ENCODE data around the gene NEXN.

Gene NEXN

GRCh38 chr1:77888081-77888780 lies at the start of gene NEXN:
Gene NEXN (plus strand): TSS chr1:77888624. CDS start chr1:77916107, 27,483 bp downstream.
- DNase-seq (ENCODE audit: low read depth): no peak

GRCh38 chr1:77841574-77841973 lies 46.9 kb upstream of the NEXN start:
- no peak for DNase-seq (ENCODE audit: low read depth)

DNA sequence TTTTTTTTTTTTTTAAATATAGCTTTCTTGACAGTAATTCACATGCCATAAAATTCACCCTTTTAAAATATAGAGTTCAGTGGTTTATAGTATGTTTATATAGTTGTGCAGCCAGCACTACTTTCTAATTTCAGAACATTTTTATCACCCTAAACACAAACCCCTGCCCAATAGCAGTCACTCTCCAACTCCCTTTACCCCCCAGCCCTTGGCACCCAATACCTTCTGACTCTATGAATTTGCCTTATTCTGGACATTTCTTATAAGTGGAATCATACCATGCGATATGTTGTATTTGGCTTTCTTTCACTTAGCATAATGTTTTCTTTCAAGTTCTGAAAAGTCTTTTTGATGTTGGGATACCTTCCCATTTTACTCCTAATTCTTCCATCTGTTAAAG lies 42.5 kb upstream of the NEXN start:
- no peak for DNase-seq (ENCODE audit: low read depth)

- DNase-seq (ENCODE audit: low read depth): no peak
Measured at GRCh38 chr1:77846966-77847365, 41.5 kb upstream of the NEXN start.

- no peak for DNase-seq (ENCODE audit: low read depth)
Measured at GRCh38 chr1:77847621-77848080, 40.8 kb upstream of the NEXN start.

DNA sequence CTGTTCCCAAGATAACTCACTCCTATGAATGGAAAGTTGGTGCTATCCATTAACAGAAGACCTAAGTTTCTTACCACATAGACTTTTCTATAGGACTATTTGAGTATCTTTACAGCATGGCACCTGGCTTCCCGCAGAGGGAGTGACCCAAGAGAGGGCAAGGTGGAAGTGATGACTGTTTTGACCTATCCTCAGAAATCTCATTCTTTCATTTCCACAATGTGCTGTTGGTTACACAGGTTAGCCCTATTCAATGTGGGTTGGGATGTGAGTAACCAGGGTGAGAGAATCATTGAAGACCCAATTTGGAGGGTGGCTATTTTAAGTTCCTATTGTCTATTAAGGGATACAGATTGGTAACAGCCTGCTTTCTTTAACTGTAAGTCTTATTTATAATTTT lies 38.3 kb upstream of the NEXN start:
- DNase-seq (ENCODE audit: low read depth): no peak

- DNase-seq (ENCODE audit: low read depth): no peak
Measured at GRCh38 chr1:77857552-77857951, 30.9 kb upstream of the NEXN start.

GRCh38 chr1:77858725-77859124 lies 29.7 kb upstream of the NEXN start:
- DNase-seq (ENCODE audit: low read depth): no peak

- DNase-seq (ENCODE audit: low read depth): no peak
Measured at GRCh38 chr1:77859248-77859647, 29.2 kb upstream of the NEXN start.

GRCh38 chr1:77866296-77866695 lies 22.1 kb upstream of the NEXN start:
- no peak for DNase-seq (ENCODE audit: low read depth)

GRCh38 chr1:77872645-77873044 lies 15.8 kb upstream of the NEXN start:
- DNase-seq (ENCODE audit: low read depth): no peak

GRCh38 chr1:77873461-77873860 lies 15.0 kb upstream of the NEXN start:
- DNase-seq (ENCODE audit: low read depth): no peak

DNA sequence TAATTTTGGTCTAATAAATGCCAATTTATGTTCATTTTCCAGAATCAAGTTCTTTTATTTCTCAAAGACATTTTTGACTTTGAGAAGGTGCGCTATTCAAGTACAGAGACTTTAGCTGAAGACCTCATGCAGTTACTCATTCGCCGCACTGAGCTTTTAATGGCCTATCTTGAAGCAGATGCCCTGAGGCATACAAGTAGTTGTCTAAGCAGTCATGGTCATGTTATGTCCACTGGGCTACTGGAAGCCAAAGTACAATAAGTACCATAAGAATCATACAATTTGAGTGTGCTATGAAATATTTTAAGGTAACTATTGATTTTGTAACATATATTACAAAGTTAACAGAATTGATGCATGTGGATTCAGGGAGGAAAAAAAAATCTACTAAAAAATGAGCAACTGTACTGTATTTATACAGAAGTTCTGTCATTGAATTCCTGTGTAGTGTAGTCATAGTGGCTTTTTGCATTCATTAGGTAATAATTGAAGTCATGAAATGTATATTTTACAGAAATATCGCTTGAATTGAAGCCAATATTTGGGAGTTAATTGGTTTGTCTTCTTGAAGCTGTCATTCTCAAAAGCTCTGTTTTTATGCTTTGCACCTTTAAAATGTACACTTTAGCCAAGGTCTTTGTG lies 13.5 kb upstream of the NEXN start:
- DNase-seq (ENCODE audit: low read depth): no peak

DNA sequence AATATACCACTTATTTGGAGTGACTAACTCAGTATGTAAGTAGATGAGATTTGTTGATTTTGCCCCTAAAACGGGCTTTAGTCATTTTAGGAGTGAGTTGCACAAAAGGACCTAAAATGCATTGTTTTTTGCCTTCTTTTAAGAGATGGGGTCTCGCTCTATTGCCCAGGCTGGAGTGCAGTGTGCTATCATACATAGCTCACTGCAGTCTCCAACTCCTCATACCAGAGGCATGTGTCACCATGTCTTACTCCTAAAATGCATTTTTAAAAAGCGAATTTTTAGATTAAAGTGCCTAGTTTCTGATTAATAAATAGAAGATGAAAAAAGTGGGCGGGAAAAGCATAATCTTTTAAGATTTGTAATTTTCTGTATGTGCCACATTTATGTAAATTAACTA lies 11.5 kb upstream of the NEXN start:
- DNase-seq (ENCODE audit: low read depth): no peak

DNA sequence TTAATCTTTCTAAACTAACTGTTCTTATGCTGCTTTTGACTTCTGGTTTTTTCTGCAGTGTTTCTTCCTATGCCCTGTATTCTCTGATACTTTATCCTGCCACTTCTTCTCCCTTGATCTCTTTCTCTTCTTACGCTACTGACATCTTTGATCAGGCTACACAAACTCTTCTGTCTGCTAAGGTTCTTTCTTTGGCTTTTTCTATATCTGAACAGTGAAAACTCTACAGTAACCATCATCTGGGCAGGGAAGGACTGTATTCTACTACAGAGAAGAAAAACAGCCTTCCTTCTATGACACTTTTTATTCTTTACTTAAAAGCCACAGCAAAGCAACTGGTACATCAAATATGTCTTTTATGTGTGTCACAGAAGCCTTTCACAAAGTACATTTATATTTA lies 7.4 kb upstream of the NEXN start:
- no peak for DNase-seq (ENCODE audit: low read depth)

- DNase-seq (ENCODE audit: low read depth): no peak
Measured at GRCh38 chr1:77882411-77882810, 6.0 kb upstream of the NEXN start.

DNA sequence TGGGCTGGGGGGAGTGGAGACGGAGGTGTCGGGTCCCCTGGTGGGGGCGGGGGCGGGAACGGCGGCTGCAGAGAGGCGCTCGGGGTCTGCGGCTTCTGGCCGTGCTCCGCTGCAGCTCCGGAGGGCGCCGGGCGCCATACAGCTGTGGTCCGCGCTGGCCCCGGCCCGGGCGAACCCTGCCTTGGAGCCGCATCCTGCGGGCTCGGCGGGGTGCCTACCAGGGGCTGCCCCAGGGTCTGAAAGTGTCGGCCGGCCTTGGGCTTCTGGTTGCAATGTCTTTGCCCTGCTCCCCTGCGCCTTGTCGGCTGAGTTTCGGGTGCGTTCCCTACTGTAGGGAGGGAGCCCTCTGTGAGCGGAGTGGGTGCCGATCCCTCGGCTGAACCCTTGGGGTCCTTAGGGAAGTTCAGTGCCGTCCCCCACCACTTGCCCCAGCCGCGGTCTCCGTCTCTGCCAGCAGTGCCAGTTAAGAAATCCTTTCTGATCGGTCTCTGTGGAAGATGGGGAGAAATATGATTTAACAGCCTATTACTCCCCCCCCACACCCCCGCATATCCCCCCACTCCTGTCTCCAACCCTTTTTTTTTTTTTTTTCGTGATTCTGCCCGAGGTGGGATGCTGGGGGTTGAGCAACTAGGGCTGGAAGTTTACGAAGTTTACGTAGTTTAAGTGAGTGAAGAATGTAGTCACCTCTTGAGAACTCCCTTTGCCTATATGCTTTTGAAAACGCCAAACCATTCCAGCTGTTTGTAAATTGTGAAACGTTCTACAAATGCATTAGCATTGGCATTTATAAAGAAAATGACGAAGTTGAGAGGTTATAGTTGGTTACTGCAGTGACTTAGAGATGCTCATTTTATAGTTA lies 588 bp downstream of the NEXN start:
- no peak for DNase-seq (ENCODE audit: low read depth)

DNA sequence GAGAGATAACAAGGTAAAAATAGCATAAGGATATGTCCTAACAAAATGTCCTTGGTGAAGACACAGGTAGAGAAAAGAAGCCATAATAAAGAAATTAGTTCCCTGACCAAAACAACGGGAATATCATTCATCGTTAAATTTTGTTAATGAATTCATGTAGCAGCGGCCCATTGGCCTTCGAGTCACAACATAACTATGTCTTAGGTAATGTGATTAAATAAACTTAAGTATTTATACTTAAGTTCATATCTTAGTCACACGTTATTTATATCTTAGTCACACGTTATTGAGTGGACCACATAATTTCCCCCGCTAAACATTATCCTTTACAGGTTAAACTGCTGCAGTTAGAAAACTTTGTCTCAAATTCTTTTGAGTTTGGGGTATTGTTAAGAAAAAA lies 1.2 kb downstream of the NEXN start:
- DNase-seq (ENCODE audit: low read depth): no peak

- no peak for DNase-seq (ENCODE audit: low read depth)
Measured at GRCh38 chr1:77891200-77891599, 2.8 kb downstream of the NEXN start.

DNA sequence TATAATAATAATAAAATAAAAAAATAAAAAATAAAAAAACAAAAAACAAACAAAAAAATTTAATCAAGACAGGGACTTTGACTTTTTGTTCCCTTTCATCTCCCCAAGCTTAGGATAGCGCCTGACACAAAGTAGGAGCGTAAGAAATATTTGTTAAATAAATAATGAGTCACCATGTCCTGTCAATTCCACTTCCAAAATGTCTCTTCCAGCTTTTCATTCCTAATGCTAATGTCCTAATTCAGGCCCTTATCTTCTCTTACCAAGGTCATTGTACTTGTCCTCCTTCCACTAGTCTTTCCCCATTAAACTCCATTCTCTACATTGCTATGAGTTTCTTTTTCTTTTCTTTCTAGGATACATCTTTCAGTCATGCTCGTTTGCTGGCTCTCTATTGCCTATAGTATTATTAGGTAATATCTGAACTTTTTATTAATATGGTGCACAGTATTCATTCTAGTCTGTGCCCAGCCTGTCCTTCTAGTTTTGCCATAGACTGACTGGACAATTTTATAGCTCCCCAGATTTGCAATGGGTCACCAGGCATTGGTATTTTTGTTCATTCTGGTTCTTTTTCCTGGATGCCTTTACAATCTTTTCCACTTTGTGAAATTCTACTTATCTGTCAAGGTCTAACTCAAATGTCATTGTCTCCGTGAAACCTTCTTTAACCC lies 11.4 kb downstream of the NEXN start:
- DNase-seq (ENCODE audit: low read depth): no peak

DNA sequence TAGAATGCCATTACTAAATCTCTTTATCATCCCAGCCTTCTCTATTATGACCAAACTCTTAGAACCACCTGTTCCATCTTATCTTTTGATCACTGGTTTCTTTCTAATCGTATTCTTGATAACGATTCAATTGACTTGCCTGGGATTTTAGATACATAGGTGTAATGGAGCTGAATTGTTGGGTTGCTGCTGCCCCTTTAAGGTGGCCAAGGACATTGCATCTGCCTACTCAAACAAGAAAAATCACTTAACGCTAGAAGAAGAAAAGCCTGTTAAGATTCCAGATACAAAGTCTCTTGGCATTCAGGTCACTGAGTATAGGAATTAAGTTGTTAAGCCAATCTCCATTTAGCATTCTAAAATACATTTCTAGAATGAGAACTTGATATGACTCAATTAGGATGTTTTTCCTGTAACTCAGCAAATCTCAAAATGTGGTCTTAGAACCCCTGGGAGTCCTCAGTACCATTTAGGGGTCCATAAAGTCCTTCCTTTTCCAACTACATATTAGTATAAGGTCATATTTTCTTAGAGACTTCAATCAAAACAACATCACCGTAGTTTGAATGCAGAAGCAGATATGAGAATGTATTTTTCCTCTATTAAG lies 12.4 kb downstream of the NEXN start:
- no peak for DNase-seq (ENCODE audit: low read depth)

- no peak for DNase-seq (ENCODE audit: low read depth)
Measured at GRCh38 chr1:77905603-77906002, 17.2 kb downstream of the NEXN start.
